GM23338 (cell line): ENCODE results near the gene SLX9.

Experiments used
- CREB1 ChIP-seq: fragments of 250-450 bp; sonication (Bioruptor Pico); IDR thresholded peaks from 2 replicates; pipeline ENCODE4 v1.5.0; 2020; ENCODE audit warnings: low read depth, mild to moderate bottlenecking, moderate library complexity
- EZH2phosphoT487 ChIP-seq: fragments of 200-600 bp; sonication (generic); IDR thresholded peaks from one replicate; pipeline ENCODE4 v1.8.1; 2018; ENCODE audit warnings: antibody characterized with exemption; ENCODE audit not compliant: unreplicated experiment
- TF ChIP-seq, protein P1 (sequence below), 2 experiments: fragments of 200-600 bp in 1 of 2; sonication (generic) in 1 of 2; conservative IDR thresholded peaks; 2 replicates each; pipeline versions ENCODE4 v1.5.1 to v1.6.1; 2016 to 2017; ENCODE audit warnings: antibody characterized with exemption in 2 of 2, low read depth in 2 of 2, mild to moderate bottlenecking in 2 of 2, moderate library complexity in 1 of 2

- no peak for TF ChIP-seq CREB1
- TF ChIP-seq, protein P1, sequence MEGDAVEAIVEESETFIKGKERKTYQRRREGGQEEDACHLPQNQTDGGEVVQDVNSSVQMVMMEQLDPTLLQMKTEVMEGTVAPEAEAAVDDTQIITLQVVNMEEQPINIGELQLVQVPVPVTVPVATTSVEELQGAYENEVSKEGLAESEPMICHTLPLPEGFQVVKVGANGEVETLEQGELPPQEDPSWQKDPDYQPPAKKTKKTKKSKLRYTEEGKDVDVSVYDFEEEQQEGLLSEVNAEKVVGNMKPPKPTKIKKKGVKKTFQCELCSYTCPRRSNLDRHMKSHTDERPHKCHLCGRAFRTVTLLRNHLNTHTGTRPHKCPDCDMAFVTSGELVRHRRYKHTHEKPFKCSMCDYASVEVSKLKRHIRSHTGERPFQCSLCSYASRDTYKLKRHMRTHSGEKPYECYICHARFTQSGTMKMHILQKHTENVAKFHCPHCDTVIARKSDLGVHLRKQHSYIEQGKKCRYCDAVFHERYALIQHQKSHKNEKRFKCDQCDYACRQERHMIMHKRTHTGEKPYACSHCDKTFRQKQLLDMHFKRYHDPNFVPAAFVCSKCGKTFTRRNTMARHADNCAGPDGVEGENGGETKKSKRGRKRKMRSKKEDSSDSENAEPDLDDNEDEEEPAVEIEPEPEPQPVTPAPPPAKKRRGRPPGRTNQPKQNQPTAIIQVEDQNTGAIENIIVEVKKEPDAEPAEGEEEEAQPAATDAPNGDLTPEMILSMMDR (conservative IDR thresholded peaks at IDR 0.05; ENCODE audit: low read depth in 2 of 2): no peak
- no peak for TF ChIP-seq EZH2phosphoT487
Observed at GRCh38 chr21:44977616-44978340, 37.9 kb downstream of the SLX9 start.
